ENCODE data around the gene ACR.

Gene ACR

GRCh38 chr22:50717709-50718351 is 20.2 kb upstream of the ACR start:
- no peak for DNase-seq

GRCh38 chr22:50718352-50718709 is 19.7 kb upstream of the ACR start:
- DNase-seq = no peak

- DNase-seq = no peak
These were observed 18.1 kb upstream of the ACR start for GRCh38 chr22:50719814-50720300.

- DNase-seq = no peak
These were observed 17.4 kb upstream of the ACR start for GRCh38 chr22:50720301-50721256.

GRCh38 chr22:50721257-50721844 is 16.7 kb upstream of the ACR start:
- no peak for DNase-seq

GRCh38 chr22:50722048-50722701 is 15.8 kb upstream of the ACR start:
- no peak for DNase-seq

GRCh38 chr22:50722716-50723428 is 15.1 kb upstream of the ACR start:
- no peak for DNase-seq

- no peak for DNase-seq
These were observed 14.0 kb upstream of the ACR start for GRCh38 chr22:50723991-50724390.

- no peak for DNase-seq
These were observed 13.4 kb upstream of the ACR start for GRCh38 chr22:50724616-50725015.

GRCh38 chr22:50725597-50725996 is 12.4 kb upstream of the ACR start:
- DNase-seq = no peak

- DNase-seq = no peak
These were observed 11.2 kb upstream of the ACR start for GRCh38 chr22:50726643-50727340.

- no peak for DNase-seq
These were observed 10.1 kb upstream of the ACR start for GRCh38 chr22:50727678-50728522.

GRCh38 chr22:50728523-50728931 is 9.5 kb upstream of the ACR start:
- no peak for DNase-seq

GRCh38 chr22:50729391-50730012 is 8.5 kb upstream of the ACR start:
- DNase-seq = no peak

GRCh38 chr22:50730013-50730891 is 7.8 kb upstream of the ACR start:
- no peak for DNase-seq

GRCh38 chr22:50730941-50731661 is 6.9 kb upstream of the ACR start:
- peak; percentile 11 for DNase-seq

GRCh38 chr22:50731811-50732624 is 6.0 kb upstream of the ACR start:
- peak; percentile 29 for DNase-seq
